GM06990 (cell line): ENCODE measurements around the gene GHRH.

Experiments used
- DNase-seq: peaks from one replicate; pipeline ENCODE4 v3.0.0-alpha.2; 2011; ENCODE audit not compliant: insufficient read length; ENCODE audit errors: extremely low read depth
- H3K27me3 ChIP-seq: replicated peaks from 2 replicates; pipeline ENCODE4 v1.6.0; 2011; ENCODE audit warnings: low read length; ENCODE audit not compliant: control insufficient read depth, insufficient read depth
- H3K36me3 ChIP-seq: 2 replicates; pipeline ENCODE4 v1.5.1; 2011; ENCODE audit warnings: low read length; ENCODE audit not compliant: control insufficient read depth, insufficient read depth
- H3K4me3 ChIP-seq: replicated peaks from 2 replicates; pipeline ENCODE4 v1.5.1; 2011; ENCODE audit warnings: low read depth, mild to moderate bottlenecking, control low read depth, low read length
- CTCF ChIP-seq: IDR thresholded peaks from 2 replicates; pipeline ENCODE4 v1.5.1; 2011; ENCODE audit warnings: low read length, control low read depth, mild to moderate bottlenecking, inconsistent platforms; ENCODE audit not compliant: insufficient read depth, poor library complexity, severe bottlenecking

The GHRH gene

GRCh38 chr20:37245216-37246150, 16.1 kb downstream of the GHRH start:
- Histone ChIP-seq H3K36me3 (peaks cover 20% of the 10 kb centered on the region), H3K27me3 (no peaks in the 10 kb centered on the region), H3K4me3 (no peak overlapping the region)
- TF ChIP-seq CTCF: no peak
- no peak for DNase-seq

- Histone ChIP-seq H3K4me3 (no peak overlapping the region), H3K27me3 (no peaks in the 10 kb centered on the region), H3K36me3 (peaks cover 22% of the 10 kb centered on the region)
- DNase-seq: no peak
- TF ChIP-seq CTCF: no peak
Observed at GRCh38 chr20:37244572-37244957, 17.0 kb downstream of the GHRH start.

- Histone ChIP-seq H3K27me3 (no peaks in the 10 kb centered on the region), H3K4me3 (no peak overlapping the region), H3K36me3 (peaks cover 23% of the 10 kb centered on the region)
- TF ChIP-seq CTCF: no peak
- no peak for DNase-seq
Observed at GRCh38 chr20:37243937-37244571, 17.6 kb downstream of the GHRH start.

GRCh38 chr20:37243076-37243936, 18.3 kb downstream of the GHRH start:
- TF ChIP-seq CTCF: no peak
- H3K27me3 ChIP-seq: no peaks in the 10 kb centered on the region
- peaks cover 29% of the 10 kb centered on the region for H3K36me3 ChIP-seq
- no peak for DNase-seq
- no peak overlapping the region for H3K4me3 ChIP-seq

GRCh38 chr20:37242503-37242902, 19.1 kb downstream of the GHRH start:
- Histone ChIP-seq H3K36me3 (peaks cover 31% of the 10 kb centered on the region), H3K27me3 (no peaks in the 10 kb centered on the region), H3K4me3 (no peak overlapping the region)
- no peak for TF ChIP-seq CTCF
- no peak for DNase-seq
